DLD1 (cell line): ENCODE data around the gene SLK.

Experiments used
- in situ Hi-C: cut with HindIII; loops from 2 replicates; pipeline ENCODE4 v1.10.0; 2017; ENCODE audit warnings: low sequenced_read_pairs

SLK gene

GRCh38 chr10:104045151-104046089, 78.5 kb downstream of the SLK start:
- in situ Hi-C loops = no loop called here

- in situ Hi-C loops = no loop called here
These were observed 79.7 kb downstream of the SLK start for GRCh38 chr10:104046651-104047050.

GRCh38 chr10:104049504-104050250, 82.7 kb downstream of the SLK start:
- in situ Hi-C loops = no loop called here

- in situ Hi-C loops = no loop called here
These were observed 85.5 kb downstream of the SLK start for GRCh38 chr10:104052431-104052830.

GRCh38 chr10:104053201-104053600, 86.3 kb downstream of the SLK start:
- in situ Hi-C loops = no loop called here

GRCh38 chr10:104054430-104054829, 87.5 kb downstream of the SLK start:
- in situ Hi-C loops = no loop called here

GRCh38 chr10:104056619-104057273, 89.8 kb downstream of the SLK start:
- in situ Hi-C loops = no loop called here

- in situ Hi-C loops = no loop called here
These were observed 90.8 kb downstream of the SLK start for GRCh38 chr10:104057717-104058116.

- in situ Hi-C loops = no loop called here
These were observed 92.4 kb downstream of the SLK start for GRCh38 chr10:104059364-104059763.

GRCh38 chr10:104061196-104061595, 94.3 kb downstream of the SLK start:
- in situ Hi-C loops = no loop called here

- in situ Hi-C loops = no loop called here
These were observed 98.8 kb downstream of the SLK start for GRCh38 chr10:104065748-104066147.

GRCh38 chr10:104066945-104067344, 100.0 kb downstream of the SLK start:
- in situ Hi-C loops = no loop called here

- in situ Hi-C loops = no loop called here
These were observed 100.6 kb downstream of the SLK start for GRCh38 chr10:104067525-104067924.

- in situ Hi-C loops = no loop called here
These were observed 102.7 kb downstream of the SLK start for GRCh38 chr10:104069613-104070012.

- in situ Hi-C loops = no loop called here
These were observed 105.8 kb downstream of the SLK start for GRCh38 chr10:104072786-104073185.

GRCh38 chr10:104074505-104074904, 107.6 kb downstream of the SLK start:
- in situ Hi-C loops = no loop called here

- in situ Hi-C loops = no loop called here
These were observed 109.8 kb downstream of the SLK start for GRCh38 chr10:104076743-104077160.

GRCh38 chr10:104077247-104077646, 110.3 kb downstream of the SLK start:
- in situ Hi-C loops = no loop called here

GRCh38 chr10:104077663-104078151, 110.8 kb downstream of the SLK start:
- in situ Hi-C loops = no loop called here
